IMR-90 (cell line): ENCODE results near the gene APEX1. TPM values are rescaled to one million over a fixed set of nuclear protein-coding genes. Genes with fewer than 3 reads are reported as not detected.

ENCODE experiments used
- ATAC-seq: fragments of 200-7000 bp; cut with Tn5 transposase; 2 replicates; pipeline ENCODE4 v1.9.1; 2020; ENCODE audit warnings: low read depth, mild to moderate bottlenecking, moderate library complexity
- BruUV-seq: library from RNA; stranded (reverse); fragments of 400-500 nt; replicated peaks from 2 replicates; lab custom pipeline; 2021; lab: Mats Ljungman, UMichigan
- CTCF ChIA-PET: fragments of 300-600 bp; formaldehyde crosslinking; extraction: SDS; loops from one replicate; lab custom pipeline; 2021; ENCODE audit warnings: antibody characterized with exemption; lab: Yijun Ruan, JAX
- POLR2A ChIA-PET: fragments of 300-600 bp; sonication (Branson Sonifier 250); formaldehyde crosslinking; loops from one replicate; lab custom pipeline; 2022; ENCODE audit warnings: antibody characterized with exemption; ENCODE audit not compliant: unreplicated experiment; lab: Charles Lee
- DNase-seq: peaks from one replicate; pipeline ENCODE4 v3.0.0; 2013
- H2AFZ ChIP-seq: replicated peaks from 2 replicates; pipeline ENCODE3; 2013; ENCODE audit warnings: low read length, mild to moderate bottlenecking; ENCODE audit not compliant: poor library complexity
- H2AK5ac ChIP-seq: 2 replicates; pipeline ENCODE4 v1.6.1; 2013; ENCODE audit warnings: low read depth, low read length, inconsistent platforms
- H2AK9ac ChIP-seq: replicated peaks from 2 replicates; pipeline ENCODE3; 2013; ENCODE audit warnings: mild to moderate bottlenecking, low read depth, low read length, moderate library complexity; ENCODE audit not compliant: poor library complexity
- H2BK120ac ChIP-seq: 2 replicates; pipeline ENCODE4 v1.6.1; 2013; ENCODE audit warnings: low read depth, low read length, inconsistent platforms
- H2BK15ac ChIP-seq: 3 replicates; pipeline ENCODE4 v1.6.1; 2013; ENCODE audit warnings: low read depth, low read length, inconsistent platforms
- H2BK20ac ChIP-seq: 2 replicates; pipeline ENCODE4 v1.6.1; 2013; ENCODE audit warnings: low read depth, mild to moderate bottlenecking, inconsistent platforms, low read length, moderate library complexity
- H2BK5ac ChIP-seq: 2 replicates; pipeline ENCODE4 v1.6.1; 2013; ENCODE audit warnings: mild to moderate bottlenecking, low read depth, low read length, inconsistent platforms; ENCODE audit not compliant: poor library complexity, severe bottlenecking
- H3K14ac ChIP-seq: replicated peaks from 2 replicates; pipeline ENCODE4 v1.6.1; 2013; ENCODE audit warnings: low read depth, low read length, inconsistent platforms
- H3K18ac ChIP-seq: 2 replicates; pipeline ENCODE4 v1.6.1; 2013; ENCODE audit warnings: low read depth, low read length, control low read depth
- H3K23ac ChIP-seq: 2 replicates; pipeline ENCODE4 v1.6.1; 2013; ENCODE audit warnings: low read depth, low read length, inconsistent platforms
- H3K27ac ChIP-seq: 2 replicates; pipeline ENCODE4 v1.5.1; 2013; ENCODE audit warnings: mild to moderate bottlenecking, control low read depth, low read length; ENCODE audit not compliant: insufficient read depth
- H3K27me3 ChIP-seq: 2 replicates; pipeline ENCODE4 v1.6.1; 2013; ENCODE audit warnings: low read length; ENCODE audit not compliant: control insufficient read depth, insufficient read depth
- H3K36me3 ChIP-seq: 2 replicates; pipeline ENCODE4 v1.6.1; 2013; ENCODE audit warnings: low read length, mixed read lengths; ENCODE audit not compliant: control insufficient read depth, insufficient read depth
- H3K4ac ChIP-seq: 2 replicates; pipeline ENCODE4 v1.6.1; 2013; ENCODE audit warnings: low read depth, low read length, inconsistent platforms
- H3K4me1 ChIP-seq: 2 replicates; pipeline ENCODE4 v1.6.1; 2013; ENCODE audit warnings: low read length, mixed read lengths; ENCODE audit not compliant: control insufficient read depth, insufficient read depth
- H3K4me2 ChIP-seq: 2 replicates; pipeline ENCODE4 v1.6.1; 2013; ENCODE audit warnings: low read depth, mild to moderate bottlenecking, control low read depth, low read length, moderate library complexity
- H3K4me3 ChIP-seq: 2 replicates; pipeline ENCODE4 v1.5.1; 2013; ENCODE audit warnings: low read depth, mild to moderate bottlenecking, control low read depth, low read length, moderate library complexity; ENCODE audit not compliant: insufficient read depth
- H3K56ac ChIP-seq: 2 replicates; pipeline ENCODE4 v1.6.1; 2013; ENCODE audit warnings: low read length, inconsistent platforms; ENCODE audit not compliant: insufficient read depth; ENCODE audit errors: extremely low read depth
- H3K79me1 ChIP-seq, 2 experiments: 2 replicates each; pipeline ENCODE4 v1.6.1; 2013; ENCODE audit warnings: low read length in 2 of 2, inconsistent platforms in 1 of 2, low read depth in 1 of 2
- H3K9ac ChIP-seq: 2 replicates; pipeline ENCODE4 v1.6.1; 2013; ENCODE audit warnings: low read depth, low read length, control low read depth
- H3K9me1 ChIP-seq: 2 replicates; pipeline ENCODE4 v1.6.1; 2013; ENCODE audit warnings: low read length, inconsistent platforms; ENCODE audit not compliant: insufficient read depth
- H3K9me3 ChIP-seq: 2 replicates; pipeline ENCODE4 v1.6.1; 2013; ENCODE audit warnings: low read length; ENCODE audit not compliant: control insufficient read depth, insufficient read depth
- H4K20me1 ChIP-seq: 2 replicates; pipeline ENCODE4 v1.6.1; 2013; ENCODE audit warnings: low read length, inconsistent platforms; ENCODE audit not compliant: insufficient read depth
- H4K5ac ChIP-seq: 2 replicates; pipeline ENCODE4 v1.6.1; 2013; ENCODE audit warnings: mild to moderate bottlenecking, low read depth, low read length, control low read depth
- H4K8ac ChIP-seq, 2 experiments: 2 replicates each; pipeline ENCODE4 v1.6.1; 2013; ENCODE audit warnings: low read depth in 2 of 2, low read length in 2 of 2, control low read depth in 1 of 2, inconsistent platforms in 1 of 2
- H4K91ac ChIP-seq: 2 replicates; pipeline ENCODE4 v1.6.1; 2013; ENCODE audit warnings: low read depth, low read length, inconsistent platforms; ENCODE audit not compliant: insufficient read depth
- BHLHE40 ChIP-seq: fragments of 150-350 bp; IDR thresholded peaks from 2 replicates; pipeline ENCODE4 v1.6.1; 2016; ENCODE audit warnings: mild to moderate bottlenecking, low read depth, low read length
- CEBPB ChIP-seq: IDR thresholded peaks from 2 replicates; pipeline ENCODE4 v1.6.1; 2012; ENCODE audit warnings: low read depth, low read length, improper control_type of control experiment
- FOS ChIP-seq: fragments of 150-350 bp; IDR thresholded peaks from 2 replicates; pipeline ENCODE4 v1.6.1; 2016; ENCODE audit warnings: low read depth, low read length
- MAFK ChIP-seq: IDR thresholded peaks from 2 replicates; pipeline ENCODE4 v1.6.1; 2012; ENCODE audit warnings: low read depth, low read length, improper control_type of control experiment
- MAZ ChIP-seq: IDR thresholded peaks from 2 replicates; pipeline ENCODE4 v1.6.1; 2012; ENCODE audit warnings: low read depth, mild to moderate bottlenecking, low read length, improper control_type of control experiment, moderate library complexity, borderline replicate concordance
- MXI1 ChIP-seq: IDR thresholded peaks from 2 replicates; pipeline ENCODE4 v1.6.1; 2012; ENCODE audit warnings: low read depth, mild to moderate bottlenecking, low read length, moderate library complexity, borderline replicate concordance
- NFE2L2 ChIP-seq: fragments of 150-350 bp; IDR thresholded peaks from 2 replicates; pipeline ENCODE4 v1.6.1; 2016; ENCODE audit warnings: low read depth, mild to moderate bottlenecking, low read length
- POLR2A ChIP-seq: IDR thresholded peaks from 2 replicates; pipeline ENCODE4 v1.6.1; 2012; ENCODE audit warnings: mild to moderate bottlenecking, low read depth, low read length
- RAD21 ChIP-seq: IDR thresholded peaks from 2 replicates; pipeline ENCODE4 v1.6.1; 2012; ENCODE audit warnings: low read length, improper control_type of control experiment
- RCOR1 ChIP-seq: IDR thresholded peaks from 2 replicates; pipeline ENCODE4 v1.6.1; 2012; ENCODE audit warnings: mild to moderate bottlenecking, low read length, improper control_type of control experiment; ENCODE audit not compliant: insufficient replicate concordance
- RFX5 ChIP-seq: IDR thresholded peaks from 2 replicates; pipeline ENCODE4 v1.8.0; 2012; ENCODE audit warnings: low read depth, mild to moderate bottlenecking, low read length, moderate library complexity
- SMC3 ChIP-seq: fragments of 150-350 bp; IDR thresholded peaks from 2 replicates; pipeline ENCODE4 v1.6.1; 2016; ENCODE audit warnings: low read depth, mild to moderate bottlenecking, antibody characterized with exemption, low read length, moderate library complexity
- WGBS, 2 experiments: methylation state at CpG; one replicate each; pipeline versions ENCODE4 v1.1.5 to v1.1.7; 2013; ENCODE audit warnings: missing lambda C conversion rate in 2 of 2; ENCODE audit not compliant: insufficient read length in 1 of 2; ENCODE audit errors: extremely low coverage in 2 of 2; 5-methylcytosine and 5-hydroxymethylcytosine counted together
- dilution Hi-C: fragments of 300-500 bp; cut with HindIII; formaldehyde crosslinking; loops from one replicate; pipeline ENCODE4 v1.14.3; 2018; ENCODE audit warnings: low sequenced_read_pairs; ENCODE audit not compliant: unreplicated experiment
- in situ Hi-C: fragments of 300-500 bp; cut with MboI; formaldehyde crosslinking; loops from 3 replicates; pipeline ENCODE4 v1.14.3; 2019; ENCODE audit warnings: low sequenced_read_pairs, inconsistent platforms, mixed read lengths
- intact Hi-C: fragments of 100-400 bp; cut with micrococcal nuclease; formaldehyde crosslinking; loops from 2 replicates; pipeline ENCODE4 v1.10.0; 2022
- polyA plus RNA-seq, 3 experiments: library from polyadenylated mRNA; depleted of rRNA; stranded (reverse); fragments of >200 nt; gene quantifications; 2 replicates each; pipeline ENCODE4 v1.2.3, GENCODE V29; 2012; ENCODE audit warnings: low replicate concordance in 1 of 3
- total RNA-seq: library from RNA; depleted of rRNA; stranded (reverse); fragments of >200 nt; gene quantifications from 2 replicates; pipeline ENCODE4 v1.2.3, GENCODE V29; 2012
- TF ChIP-seq, protein P1 (sequence below): conservative IDR thresholded peaks from 2 replicates; pipeline ENCODE4 v1.5.1; 2012; ENCODE audit warnings: mild to moderate bottlenecking, low read depth, low read length, improper control_type of control experiment
- TF ChIP-seq, protein P2 (sequence below): fragments of 150-350 bp; IDR thresholded peaks from 2 replicates; pipeline ENCODE4 v1.6.1; 2016; ENCODE audit warnings: low read depth, mild to moderate bottlenecking, low read length, moderate library complexity, borderline replicate concordance
- TF ChIP-seq, protein P3 (sequence below): fragments of 150-350 bp; IDR thresholded peaks from 2 replicates; pipeline ENCODE4 v1.6.1; 2017; ENCODE audit warnings: mild to moderate bottlenecking, antibody characterized with exemption, low read length, low read depth

The APEX1 gene
- total and polyA plus RNA-seq, 2 of the 4 experiments (the other 2 are of a cell fraction) = 125 to 241 TPM

DNA sequence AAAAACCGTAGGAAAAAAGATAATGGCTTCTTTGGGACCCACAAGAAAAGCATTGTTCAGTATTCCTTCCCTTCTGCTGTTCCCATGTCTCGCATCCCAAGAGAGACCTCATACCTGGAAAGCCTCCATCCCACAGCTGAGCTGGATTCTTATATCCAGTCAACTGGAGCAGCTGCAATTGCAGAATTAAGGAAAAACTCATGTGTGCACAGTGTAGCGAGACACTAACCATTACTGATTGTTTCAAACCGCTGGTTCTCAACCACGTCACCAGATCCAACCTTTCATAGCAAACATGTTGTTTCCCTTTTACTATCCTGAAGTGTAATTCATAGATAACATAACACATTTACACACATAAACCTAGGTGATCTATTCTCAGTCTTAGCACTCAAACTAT lies 44.9 kb downstream of the APEX1 start:
- CTCF ChIA-PET = no interaction called here
- intact Hi-C loops = no loop called here

More for the DNA sequence above, 44.9 kb downstream of the APEX1 start:
- WGBS, 2 experiments = 67% methylated on average over 1 of the region's 5 CpGs; no CpG with 5 or more reads in 1 of the 2 experiments
- H2BK20ac ChIP-seq = no peak overlapping the region
- H4K20me1 ChIP-seq = no peaks in the 10 kb centered on the region
- no peak overlapping the region for H3K18ac ChIP-seq
- no peak overlapping the region for H3K23ac ChIP-seq
- ATAC-seq = no peak
- no peak overlapping the region for H2AK9ac ChIP-seq
- no peak overlapping the region for H2AFZ ChIP-seq
- H3K14ac ChIP-seq = no peak overlapping the region
- DNase-seq = no peak
- H4K8ac ChIP-seq = no peak overlapping the region
- H3K36me3 ChIP-seq = no peaks in the 10 kb centered on the region
- H2BK15ac ChIP-seq = no peak overlapping the region
- BruUV-seq = no TSS peak
- H2AK5ac ChIP-seq = no peak overlapping the region
- no peaks in the 10 kb centered on the region for H3K9me3 ChIP-seq
- H3K9ac ChIP-seq = no peak overlapping the region
- no peaks in the 10 kb centered on the region for H3K4me1 ChIP-seq
- H3K79me1 ChIP-seq = no peaks in the 10 kb centered on the region
- in situ Hi-C loops (no loop called here), dilution Hi-C loops (no loop called here)
- no peak overlapping the region for H4K91ac ChIP-seq
- H3K4me3 ChIP-seq = no peak overlapping the region
- H3K56ac ChIP-seq = no peak overlapping the region
- POLR2A ChIA-PET = no interaction called here
- no peaks in the 10 kb centered on the region for H3K27me3 ChIP-seq
- H3K4ac ChIP-seq = no peak overlapping the region
- no peak overlapping the region for H2BK120ac ChIP-seq
- H3K27ac ChIP-seq = no peak overlapping the region
- no peak overlapping the region for H3K4me2 ChIP-seq
- no peak overlapping the region for H4K5ac ChIP-seq
- H3K9me1 ChIP-seq = no peaks in the 10 kb centered on the region
- no peak overlapping the region for H2BK5ac ChIP-seq
- TF ChIP-seq MAZ = no peak
- no peak for TF ChIP-seq BHLHE40
- TF ChIP-seq NFE2L2 = no peak
- no peak for TF ChIP-seq MAFK
- TF ChIP-seq RFX5 = no peak
- no peak for TF ChIP-seq RCOR1
- TF ChIP-seq MXI1 = no peak
- TF ChIP-seq, protein P1, sequence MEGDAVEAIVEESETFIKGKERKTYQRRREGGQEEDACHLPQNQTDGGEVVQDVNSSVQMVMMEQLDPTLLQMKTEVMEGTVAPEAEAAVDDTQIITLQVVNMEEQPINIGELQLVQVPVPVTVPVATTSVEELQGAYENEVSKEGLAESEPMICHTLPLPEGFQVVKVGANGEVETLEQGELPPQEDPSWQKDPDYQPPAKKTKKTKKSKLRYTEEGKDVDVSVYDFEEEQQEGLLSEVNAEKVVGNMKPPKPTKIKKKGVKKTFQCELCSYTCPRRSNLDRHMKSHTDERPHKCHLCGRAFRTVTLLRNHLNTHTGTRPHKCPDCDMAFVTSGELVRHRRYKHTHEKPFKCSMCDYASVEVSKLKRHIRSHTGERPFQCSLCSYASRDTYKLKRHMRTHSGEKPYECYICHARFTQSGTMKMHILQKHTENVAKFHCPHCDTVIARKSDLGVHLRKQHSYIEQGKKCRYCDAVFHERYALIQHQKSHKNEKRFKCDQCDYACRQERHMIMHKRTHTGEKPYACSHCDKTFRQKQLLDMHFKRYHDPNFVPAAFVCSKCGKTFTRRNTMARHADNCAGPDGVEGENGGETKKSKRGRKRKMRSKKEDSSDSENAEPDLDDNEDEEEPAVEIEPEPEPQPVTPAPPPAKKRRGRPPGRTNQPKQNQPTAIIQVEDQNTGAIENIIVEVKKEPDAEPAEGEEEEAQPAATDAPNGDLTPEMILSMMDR = no peak
- TF ChIP-seq, protein P2, sequence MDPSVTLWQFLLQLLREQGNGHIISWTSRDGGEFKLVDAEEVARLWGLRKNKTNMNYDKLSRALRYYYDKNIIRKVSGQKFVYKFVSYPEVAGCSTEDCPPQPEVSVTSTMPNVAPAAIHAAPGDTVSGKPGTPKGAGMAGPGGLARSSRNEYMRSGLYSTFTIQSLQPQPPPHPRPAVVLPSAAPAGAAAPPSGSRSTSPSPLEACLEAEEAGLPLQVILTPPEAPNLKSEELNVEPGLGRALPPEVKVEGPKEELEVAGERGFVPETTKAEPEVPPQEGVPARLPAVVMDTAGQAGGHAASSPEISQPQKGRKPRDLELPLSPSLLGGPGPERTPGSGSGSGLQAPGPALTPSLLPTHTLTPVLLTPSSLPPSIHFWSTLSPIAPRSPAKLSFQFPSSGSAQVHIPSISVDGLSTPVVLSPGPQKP = no peak
- TF ChIP-seq CEBPB = no peak
- no peak for TF ChIP-seq POLR2A
- TF ChIP-seq, protein P3, sequence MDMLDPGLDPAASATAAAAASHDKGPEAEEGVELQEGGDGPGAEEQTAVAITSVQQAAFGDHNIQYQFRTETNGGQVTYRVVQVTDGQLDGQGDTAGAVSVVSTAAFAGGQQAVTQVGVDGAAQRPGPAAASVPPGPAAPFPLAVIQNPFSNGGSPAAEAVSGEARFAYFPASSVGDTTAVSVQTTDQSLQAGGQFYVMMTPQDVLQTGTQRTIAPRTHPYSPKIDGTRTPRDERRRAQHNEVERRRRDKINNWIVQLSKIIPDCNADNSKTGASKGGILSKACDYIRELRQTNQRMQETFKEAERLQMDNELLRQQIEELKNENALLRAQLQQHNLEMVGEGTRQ = no peak
- no peak for TF ChIP-seq SMC3
- no peak for TF ChIP-seq FOS
- no peak for TF ChIP-seq RAD21
